OCI-LY3 (cell line): ENCODE data around the gene RORB.

Experiments
- CTCF ChIP-seq: fragments of 200-600, 300-600 bp; sonication (generic); IDR thresholded peaks from 2 replicates; pipeline ENCODE4 v1.5.1; 2014; ENCODE audit warnings: antibody characterized with exemption, low read length, low read depth
- EZH2phosphoT487 ChIP-seq: fragments of 200-600 bp; shearing (Covaris generic); IDR thresholded peaks from 2 replicates; pipeline ENCODE4 v1.6.1; 2018; ENCODE audit warnings: antibody characterized with exemption, mixed run types, low read depth

GRCh38 chr9:74630228-74630627, 133.1 kb downstream of the RORB start:
- TF ChIP-seq EZH2phosphoT487 (no peak), CTCF (no peak)
